ENCODE results near the gene MYT1. TPM values are rescaled to one million over a fixed set of nuclear protein-coding genes. Genes with fewer than 3 reads are reported as not detected.

The MYT1 gene
- total RNA-seq, 1 experiment from 2014 or later = not detected

DNA sequence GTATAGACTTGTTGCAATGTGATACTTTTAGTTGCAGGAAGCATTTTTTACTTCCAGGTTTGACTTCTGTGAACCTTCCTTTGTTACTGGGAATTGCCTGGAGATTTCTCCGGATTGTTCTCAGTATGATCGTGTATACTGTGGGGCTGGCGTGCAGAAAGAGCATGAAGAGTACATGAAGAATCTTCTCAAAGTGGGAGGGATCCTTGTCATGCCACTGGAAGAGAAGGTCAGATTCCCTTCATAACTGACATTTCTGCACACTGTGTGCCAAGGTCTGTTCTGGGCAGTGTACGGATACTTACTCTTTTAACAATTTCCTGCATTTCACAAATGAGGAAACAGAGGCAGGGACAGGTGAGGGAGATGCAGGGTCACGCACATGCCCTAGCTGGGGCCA, 100.9 kb downstream of the MYT1 start:
- no TSS peak for BruUV-seq (replicated peaks)
- Mint-ChIP-seq H3K4me1 (ENCODE audit: insufficient read depth, unreplicated experiment) (no peaks in the 10 kb centered on the region), H3K9me3 (ENCODE audit: unreplicated experiment) (no peaks in the 10 kb centered on the region), H3K27me3 (ENCODE audit: insufficient read depth, unreplicated experiment) (no peaks in the 10 kb centered on the region), H3K27ac (ENCODE audit: low read depth, unreplicated experiment) (no peak overlapping the region), H3K4me3 (ENCODE audit: unreplicated experiment) (no peak overlapping the region), H3K36me3 (ENCODE audit: insufficient read depth, unreplicated experiment) (peaks cover 52% of the 10 kb centered on the region)
- ChIA-PET CTCF (no interaction called here), POLR2A (interaction anchor here (0.5 to 1.3 kb wide), 2 partner anchors 9 to 13 kb away, joined by 4 to 6 read pairs; partner anchors contain the start of gene PCMTD2)
- intact Hi-C loops (cut with micrococcal nuclease) = no loop called here
- TF ChIP-seq, protein P1, sequence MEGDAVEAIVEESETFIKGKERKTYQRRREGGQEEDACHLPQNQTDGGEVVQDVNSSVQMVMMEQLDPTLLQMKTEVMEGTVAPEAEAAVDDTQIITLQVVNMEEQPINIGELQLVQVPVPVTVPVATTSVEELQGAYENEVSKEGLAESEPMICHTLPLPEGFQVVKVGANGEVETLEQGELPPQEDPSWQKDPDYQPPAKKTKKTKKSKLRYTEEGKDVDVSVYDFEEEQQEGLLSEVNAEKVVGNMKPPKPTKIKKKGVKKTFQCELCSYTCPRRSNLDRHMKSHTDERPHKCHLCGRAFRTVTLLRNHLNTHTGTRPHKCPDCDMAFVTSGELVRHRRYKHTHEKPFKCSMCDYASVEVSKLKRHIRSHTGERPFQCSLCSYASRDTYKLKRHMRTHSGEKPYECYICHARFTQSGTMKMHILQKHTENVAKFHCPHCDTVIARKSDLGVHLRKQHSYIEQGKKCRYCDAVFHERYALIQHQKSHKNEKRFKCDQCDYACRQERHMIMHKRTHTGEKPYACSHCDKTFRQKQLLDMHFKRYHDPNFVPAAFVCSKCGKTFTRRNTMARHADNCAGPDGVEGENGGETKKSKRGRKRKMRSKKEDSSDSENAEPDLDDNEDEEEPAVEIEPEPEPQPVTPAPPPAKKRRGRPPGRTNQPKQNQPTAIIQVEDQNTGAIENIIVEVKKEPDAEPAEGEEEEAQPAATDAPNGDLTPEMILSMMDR (IDR thresholded peaks at IDR 0.05; ENCODE audit: unreplicated experiment) = no peak
- DNase-seq (ENCODE audit: unreplicated experiment) = no peak

DNA sequence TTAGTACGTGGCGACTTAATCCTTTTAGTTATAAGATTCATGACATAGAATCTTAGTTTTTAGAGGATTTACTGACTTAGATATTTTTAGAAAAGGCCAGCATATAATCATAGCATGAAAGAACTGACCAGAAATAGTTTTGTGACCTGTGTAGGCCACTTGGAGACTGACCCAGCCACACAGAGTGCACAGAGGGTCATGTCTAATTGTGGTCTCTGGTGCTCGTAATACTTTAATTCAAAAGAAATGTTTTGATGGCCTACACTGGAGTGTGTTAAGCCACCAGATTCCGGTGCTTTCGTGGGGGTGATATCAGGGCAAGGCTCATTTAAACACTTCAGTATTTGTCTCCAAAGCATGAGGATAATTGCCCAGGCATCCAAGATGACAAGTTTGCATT, 102.7 kb downstream of the MYT1 start:
- Mint-ChIP-seq H3K4me3 (ENCODE audit: unreplicated experiment) (no peak overlapping the region), H3K36me3 (ENCODE audit: insufficient read depth, unreplicated experiment) (peaks cover 39% of the 10 kb centered on the region), H3K27me3 (ENCODE audit: insufficient read depth, unreplicated experiment) (no peaks in the 10 kb centered on the region), H3K27ac (ENCODE audit: low read depth, unreplicated experiment) (no peak overlapping the region), H3K9me3 (ENCODE audit: unreplicated experiment) (no peaks in the 10 kb centered on the region), H3K4me1 (ENCODE audit: insufficient read depth, unreplicated experiment) (no peaks in the 10 kb centered on the region)
- ChIA-PET CTCF (no interaction called here), POLR2A (interaction anchor here (1.3 kb wide), 1 partner anchor 11 kb away, joined by 4 read pairs; no protein-coding TSS in a partner anchor)
- DNase-seq (ENCODE audit: unreplicated experiment) = no peak
- no TSS peak for BruUV-seq (replicated peaks)
- TF ChIP-seq, protein P1 (IDR thresholded peaks at IDR 0.05; ENCODE audit: unreplicated experiment) = no peak
- intact Hi-C loops (cut with micrococcal nuclease) = no loop called here

DNA sequence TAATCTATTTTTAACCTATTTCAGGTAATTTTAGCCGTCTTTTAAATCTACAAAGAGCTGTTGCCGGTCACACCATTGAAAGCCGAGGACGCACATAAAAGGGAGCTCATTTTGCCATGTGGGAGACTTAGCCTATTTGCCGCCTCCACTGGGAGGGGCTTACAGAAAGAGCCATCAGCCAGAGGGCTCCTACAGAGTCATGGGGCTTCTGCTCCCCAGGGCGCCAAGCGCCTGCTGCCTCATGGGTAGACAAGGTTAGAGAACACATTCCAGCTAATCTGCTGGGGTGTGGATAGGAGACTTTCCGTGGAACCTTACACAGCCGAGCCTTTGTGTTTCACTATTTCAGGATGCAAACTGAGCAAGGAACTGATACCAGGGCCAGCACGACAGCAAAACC, 103.9 kb downstream of the MYT1 start:
- peaks cover 38% of the 10 kb centered on the region for H3K36me3 Mint-ChIP-seq (ENCODE audit: insufficient read depth, unreplicated experiment)
- ChIA-PET POLR2A (interaction anchor here (1.3 kb wide), 1 partner anchor 12 kb away, joined by 4 read pairs; no protein-coding TSS in a partner anchor), CTCF (no interaction called here)
- H3K9me3 Mint-ChIP-seq (ENCODE audit: unreplicated experiment) = no peaks in the 10 kb centered on the region
- H3K4me1 Mint-ChIP-seq (ENCODE audit: insufficient read depth, unreplicated experiment) = no peaks in the 10 kb centered on the region
- intact Hi-C loops (cut with micrococcal nuclease) = no loop called here
- no peaks in the 10 kb centered on the region for H3K27me3 Mint-ChIP-seq (ENCODE audit: insufficient read depth, unreplicated experiment)
- no peak for DNase-seq (ENCODE audit: unreplicated experiment)
- no peak overlapping the region for H3K4me3 Mint-ChIP-seq (ENCODE audit: unreplicated experiment)
- TF ChIP-seq, protein P1 (IDR thresholded peaks at IDR 0.05; ENCODE audit: unreplicated experiment) = no peak
- BruUV-seq (replicated peaks) = no TSS peak
- no peak overlapping the region for H3K27ac Mint-ChIP-seq (ENCODE audit: low read depth, unreplicated experiment)

DNA sequence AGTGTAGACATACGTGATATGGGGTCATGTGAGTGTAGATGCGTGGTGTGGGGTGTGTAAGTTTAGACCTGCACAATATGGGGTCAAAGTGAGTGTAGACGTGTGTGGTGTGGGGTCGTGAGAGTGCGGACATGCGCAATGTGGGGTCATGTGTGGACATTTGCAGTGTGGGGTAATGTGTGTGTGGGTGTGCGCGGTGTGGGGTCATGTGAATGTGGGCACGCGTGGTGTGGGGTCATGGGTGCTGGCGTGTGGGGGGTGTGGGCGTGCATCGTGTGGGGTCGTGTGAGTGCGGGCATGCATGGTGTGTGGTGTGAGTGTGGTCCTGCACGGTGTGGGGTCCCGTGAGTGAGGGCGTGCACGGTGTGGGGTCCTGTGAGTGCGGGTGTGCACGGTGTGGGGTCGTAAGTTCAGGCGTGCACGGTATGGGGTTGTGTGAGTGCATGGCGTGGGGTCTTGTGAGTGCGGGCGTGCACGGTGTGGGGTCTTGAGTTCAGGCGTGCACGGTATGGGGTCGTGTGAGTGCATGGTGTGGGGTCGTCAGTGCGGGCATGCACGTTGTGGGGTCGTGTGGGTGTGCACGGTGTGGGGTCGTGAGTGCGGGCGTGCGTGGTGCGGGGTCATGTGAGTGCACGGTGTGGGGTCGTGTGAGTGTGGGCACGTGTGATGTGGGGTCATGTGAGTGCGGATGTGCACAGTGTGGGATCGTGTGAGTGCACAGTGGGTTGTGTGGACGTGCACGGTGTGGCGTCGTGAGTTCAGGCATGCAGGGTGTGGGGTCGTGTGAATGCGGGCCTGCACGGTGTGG, 105.6 kb downstream of the MYT1 start:
- intact Hi-C loops (cut with micrococcal nuclease) = no loop called here
- POLR2A ChIA-PET = no interaction called here
- no peak for DNase-seq (ENCODE audit: unreplicated experiment)

More for the DNA sequence above, 105.6 kb downstream of the MYT1 start:
- CTCF ChIA-PET = no interaction called here
- H3K27me3 Mint-ChIP-seq (ENCODE audit: insufficient read depth, unreplicated experiment) = no peaks in the 10 kb centered on the region
- no peaks in the 10 kb centered on the region for H3K9me3 Mint-ChIP-seq (ENCODE audit: unreplicated experiment)
- H3K4me3 Mint-ChIP-seq (ENCODE audit: unreplicated experiment) = no peak overlapping the region
- peaks cover 29% of the 10 kb centered on the region for H3K36me3 Mint-ChIP-seq (ENCODE audit: insufficient read depth, unreplicated experiment)
- no peaks in the 10 kb centered on the region for H3K4me1 Mint-ChIP-seq (ENCODE audit: insufficient read depth, unreplicated experiment)
- BruUV-seq (replicated peaks) = no TSS peak
- TF ChIP-seq, protein P1 (IDR thresholded peaks at IDR 0.05; ENCODE audit: unreplicated experiment) = no peak
- H3K27ac Mint-ChIP-seq (ENCODE audit: low read depth, unreplicated experiment) = no peak overlapping the region

All from MCF 10A (cell line).